HepG2 (cell line): ENCODE measurements around the gene NINJ2. TPM values are rescaled to one million over a fixed set of nuclear protein-coding genes. Genes with fewer than 3 reads are reported as not detected.

Source experiments
- ATAC-seq: fragments of 200-7000 bp; cut with Tn5 transposase; 3 replicates; pipeline ENCODE4 v1.9.1; 2020; ENCODE audit warnings: mild to moderate bottlenecking, moderate library complexity
- BruUV-seq: library from RNA; stranded (reverse); fragments of 400-500 nt; replicated peaks from 2 replicates; lab custom pipeline; 2021; lab: Mats Ljungman, UMichigan
- CTCF ChIA-PET: fragments of 300-600 bp; formaldehyde crosslinking; extraction: SDS; loops from one replicate; lab custom pipeline; 2021; ENCODE audit warnings: low total read pairs, inconsistent platforms, low intra/inter-chr PET ratio; lab: Yijun Ruan, JAX
- POLR2A ChIA-PET: fragments of 350-600 bp; sonication (Branson Sonifier 250); formaldehyde crosslinking; loops from one replicate; lab custom pipeline; 2020; ENCODE audit warnings: antibody characterized with exemption, inconsistent platforms; lab: Yijun Ruan, JAX
- DNase-seq: peaks from one replicate; pipeline ENCODE4 v3.0.0-alpha.2; 2015; ENCODE audit warnings: low spot score
- FAIRE-seq: peaks from 3 replicates; lab custom pipeline; 2011; peaks lifted over from hg19 to GRCh38; lab: Jason Lieb, UNC
- H2AFZ ChIP-seq: one replicate; pipeline ENCODE4 v1.6.1; 2011; ENCODE audit warnings: low read length, inconsistent platforms
- H3K27ac ChIP-seq: fragments of 300-600 bp; 3 replicates; pipeline ENCODE4 v1.8.0; 2011; ENCODE audit warnings: mixed run types, mild to moderate bottlenecking, mixed read lengths, low read length, inconsistent platforms; ENCODE audit not compliant: insufficient read depth; ENCODE audit errors: extremely low read length
- H3K27me3 ChIP-seq, 2 experiments: fragments of 200-600 bp in 1 of 2; 2 replicates in 1 of 2; 3 replicates in 1 of 2; pipeline versions ENCODE4 v1.6.0 to v1.8.0; 2011; ENCODE audit warnings: low read length in 2 of 2, mild to moderate bottlenecking in 2 of 2, moderate library complexity in 2 of 2, inconsistent platforms in 1 of 2; ENCODE audit not compliant: insufficient read depth in 2 of 2, control insufficient read depth in 1 of 2
- H3K36me3 ChIP-seq, 2 experiments: fragments of 200-600 bp in 1 of 2; replicated peaks in 1 of 2; 2 replicates in 1 of 2; 3 replicates in 1 of 2; pipeline versions ENCODE4 v1.5.1 to v1.8.0; 2011; ENCODE audit warnings: low read length in 2 of 2, inconsistent platforms in 1 of 2; ENCODE audit not compliant: insufficient read depth in 2 of 2, control insufficient read depth in 1 of 2
- H3K4me1 ChIP-seq: 2 replicates; pipeline ENCODE4 v1.5.1; 2012; ENCODE audit warnings: low read length, inconsistent platforms; ENCODE audit not compliant: insufficient read depth
- H3K4me2 ChIP-seq: 2 replicates; pipeline ENCODE4 v1.6.0; 2011; ENCODE audit warnings: low read depth, low read length, inconsistent platforms
- H3K4me3 ChIP-seq, 3 experiments: fragments of 200-600 bp in 1 of 3; sonication (generic), shearing (Covaris generic) in 1 of 3; replicated peaks in 1 of 3; 2 replicates each; pipeline ENCODE4 v1.5.1; 2011 to 2016; ENCODE audit warnings: low read length in 3 of 3, inconsistent platforms in 2 of 3, low read depth in 2 of 3, mild to moderate bottlenecking in 2 of 3, control low read depth in 1 of 3, mixed read lengths in 1 of 3; ENCODE audit not compliant: insufficient read depth in 1 of 3
- H3K79me2 ChIP-seq: one replicate; pipeline ENCODE4 v1.6.1; 2011; ENCODE audit warnings: low read length, inconsistent platforms; ENCODE audit not compliant: insufficient read depth
- H3K9ac ChIP-seq: 2 replicates; pipeline ENCODE4 v1.6.0; 2011; ENCODE audit warnings: mild to moderate bottlenecking, low read depth, low read length, inconsistent platforms; ENCODE audit not compliant: insufficient read depth
- H3K9me3 ChIP-seq: 2 replicates; pipeline ENCODE4 v1.5.1; 2012; ENCODE audit warnings: mild to moderate bottlenecking, low read length
- H4K20me1 ChIP-seq: 2 replicates; pipeline ENCODE4 v1.6.0; 2011; ENCODE audit warnings: inconsistent platforms, mild to moderate bottlenecking, low read length, moderate library complexity; ENCODE audit not compliant: insufficient read depth
- ELF3 ChIP-seq: IDR thresholded peaks from 2 replicates; pipeline ENCODE4 v1.6.1; 2016; ENCODE audit warnings: missing genetic modification reagents, missing compliant biosample characterization
- HIVEP1 ChIP-seq: sonication (generic); formaldehyde crosslinking; IDR thresholded peaks from 2 replicates; pipeline ENCODE4 v1.4.0; 2020; ENCODE audit warnings: mild to moderate bottlenecking, missing genetic modification reagents
- HNRNPK ChIP-seq: fragments of 200-400 bp; formaldehyde crosslinking; IDR thresholded peaks from 2 replicates; pipeline ENCODE4 v1.6.1; 2018; ENCODE audit warnings: low read length, low read depth, moderate library complexity, mild to moderate bottlenecking; ENCODE audit not compliant: poor library complexity, severe bottlenecking
- NR2F6 ChIP-seq, 2 experiments: IDR thresholded peaks; 2 replicates each; pipeline ENCODE4 v1.6.1; 2016; ENCODE audit warnings: antibody characterized with exemption in 1 of 2, mild to moderate bottlenecking in 1 of 2
- RBAK ChIP-seq: sonication (generic); formaldehyde crosslinking; IDR thresholded peaks from 2 replicates; pipeline ENCODE4 v1.5.1; 2020; ENCODE audit warnings: mild to moderate bottlenecking, missing genetic modification reagents
- SIN3B ChIP-seq: fragments of 150-350 bp; IDR thresholded peaks from 2 replicates; pipeline ENCODE4 v1.6.1; 2014; ENCODE audit warnings: low read length
- ZBTB21 ChIP-seq: sonication (generic); formaldehyde crosslinking; IDR thresholded peaks from 2 replicates; pipeline ENCODE4 v1.4.0; 2020; ENCODE audit warnings: missing genetic modification reagents
- ZBTB8A ChIP-seq: sonication (generic); formaldehyde crosslinking; IDR thresholded peaks from 2 replicates; pipeline ENCODE4 v1.4.0; 2020; ENCODE audit warnings: mild to moderate bottlenecking, low read depth, missing genetic modification reagents, borderline replicate concordance
- ZFP36 ChIP-seq: fragments of 150-350 bp; IDR thresholded peaks from 2 replicates; pipeline ENCODE4 v1.6.1; 2018; ENCODE audit warnings: borderline replicate concordance, low read length, low read depth; ENCODE audit not compliant: partially characterized antibody
- ZNF121 ChIP-seq: sonication (generic); formaldehyde crosslinking; IDR thresholded peaks from 2 replicates; pipeline ENCODE4 v1.5.0; 2020; ENCODE audit warnings: mild to moderate bottlenecking, missing genetic modification reagents
- ZNF430 ChIP-seq: sonication (generic); formaldehyde crosslinking; IDR thresholded peaks from 2 replicates; pipeline ENCODE4 v1.9.0; 2021; ENCODE audit warnings: mild to moderate bottlenecking, missing genetic modification reagents
- ZNF451 ChIP-seq: sonication (generic); formaldehyde crosslinking; IDR thresholded peaks from 2 replicates; pipeline ENCODE4 v1.5.0; 2020; ENCODE audit warnings: mild to moderate bottlenecking, missing genetic modification reagents
- ZNF557 ChIP-seq: sonication (generic); formaldehyde crosslinking; IDR thresholded peaks from 2 replicates; pipeline ENCODE4 v1.4.0; 2020; ENCODE audit warnings: missing genetic modification reagents
- ZNF644 ChIP-seq: IDR thresholded peaks from 2 replicates; pipeline ENCODE4 v1.6.1; 2016; ENCODE audit warnings: low read depth
- ZNF775 ChIP-seq: sonication (generic); formaldehyde crosslinking; IDR thresholded peaks from 2 replicates; pipeline ENCODE4 v1.4.0; 2020; ENCODE audit warnings: missing genetic modification reagents, mild to moderate bottlenecking, moderate library complexity, borderline replicate concordance
- ZSCAN30 ChIP-seq: sonication (generic); formaldehyde crosslinking; IDR thresholded peaks from 2 replicates; pipeline ENCODE4 v1.5.0; 2020; ENCODE audit warnings: mild to moderate bottlenecking, missing genetic modification reagents
- WGBS: methylation state at CpG from one replicate; pipeline ENCODE4 v1.1.6; 2017; ENCODE audit warnings: low lambda C conversion rate; 5-methylcytosine and 5-hydroxymethylcytosine counted together
- in situ Hi-C: cut with HindIII; loops from 2 replicates; pipeline ENCODE4 v1.10.0; 2017; ENCODE audit warnings: low pct_unique_long_range_greater_than_20kb; ENCODE audit not compliant: extremely low pct_ligation_motif_present
- intact Hi-C: fragments of 100-400 bp; cut with micrococcal nuclease; formaldehyde crosslinking; loops from one replicate; pipeline ENCODE4 v1.10.0; 2022; ENCODE audit not compliant: unreplicated experiment
- polyA plus RNA-seq, 8 experiments: library from polyadenylated mRNA; depleted of rRNA in 3 of 8; stranded (reverse) in 7 of 8; unstranded in 1 of 8; fragments of >200 nt; fragmentation: Illumina TruSeq in 4 of 8; extraction: Trizol in 4 of 8; gene quantifications; 2 replicates each; pipeline versions ENCODE4 v1.2.1 to v1.2.3, GENCODE V29; 2011 to 2016; ENCODE audit warnings: low read depth in 4 of 8, missing spikeins in 1 of 8, mixed read lengths in 1 of 8; ENCODE audit not compliant: insufficient read depth in 1 of 8
- total RNA-seq, 5 experiments: library from RNA; depleted of rRNA; stranded (reverse); fragments of >200 nt; fragmentation: Illumina TruSeq; extraction: Trizol; gene quantifications; 2 replicates each; pipeline ENCODE4 v1.2.3, GENCODE V29; 2016; ENCODE audit warnings: low read depth in 1 of 5
- TF ChIP-seq, protein P1 (sequence below): IDR thresholded peaks from 2 replicates; pipeline ENCODE4 v1.6.1; 2012; ENCODE audit warnings: low read depth, low read length, improper control_type of control experiment
- TF ChIP-seq, protein P2 (sequence below): sonication (generic); formaldehyde crosslinking; conservative IDR thresholded peaks from 2 replicates; pipeline ENCODE4 v1.8.0; 2022; ENCODE audit warnings: mild to moderate bottlenecking, moderate library complexity, missing genetic modification reagents

Gene NINJ2
- total and polyA plus RNA-seq, 2 of the 13 experiments (the other 11 are each of a cell fraction or from before 2014, with no cell fraction given): 0.62 to 3.8 TPM

DNA sequence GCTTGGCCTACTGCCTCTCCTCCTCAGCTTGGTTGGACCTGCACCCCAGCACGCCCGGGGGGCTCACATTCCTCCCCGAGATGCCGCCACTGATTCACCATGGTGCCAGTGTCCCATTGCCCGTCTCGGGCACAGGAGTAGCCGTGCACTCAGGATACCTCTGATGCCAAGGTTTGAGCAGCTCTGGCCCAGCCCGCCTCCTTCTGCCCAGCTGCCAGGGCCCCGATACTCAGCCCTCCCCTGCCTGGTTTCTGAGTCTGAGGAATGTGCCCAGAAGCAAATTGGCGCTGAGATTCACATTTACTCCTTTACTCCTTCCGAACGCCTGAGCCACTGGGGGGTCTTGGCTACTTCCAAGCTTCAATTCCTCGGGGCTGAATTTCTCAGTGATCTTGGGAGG is 63.5 kb downstream of the NINJ2 start:
- no peak overlapping the region for H3K27ac ChIP-seq
- no peak for ATAC-seq
- DNase-seq: no peak
- H3K9ac ChIP-seq: no peak overlapping the region
- no peaks in the 10 kb centered on the region for H3K79me2 ChIP-seq
- in situ Hi-C loops (no loop called here), intact Hi-C loops (no loop called here)
- H4K20me1 ChIP-seq: no peaks in the 10 kb centered on the region
- no TSS peak for BruUV-seq
- H2AFZ ChIP-seq: no peak overlapping the region
- 94% methylated on average over 8 of the region's 13 CpGs for WGBS
- H3K9me3 ChIP-seq: no peaks in the 10 kb centered on the region
- CTCF ChIA-PET: no interaction called here
- POLR2A ChIA-PET: no interaction called here
- FAIRE-seq: no peak
- no peaks in the 10 kb centered on the region for H3K36me3 ChIP-seq
- peaks cover 13% of the 10 kb centered on the region for H3K4me1 ChIP-seq
- H3K4me2 ChIP-seq: no peak overlapping the region
- H3K27me3 ChIP-seq: no peaks in the 10 kb centered on the region
- no peak for TF ChIP-seq ZNF644 (CRISPR knock-in tag)
- TF ChIP-seq, protein P1, sequence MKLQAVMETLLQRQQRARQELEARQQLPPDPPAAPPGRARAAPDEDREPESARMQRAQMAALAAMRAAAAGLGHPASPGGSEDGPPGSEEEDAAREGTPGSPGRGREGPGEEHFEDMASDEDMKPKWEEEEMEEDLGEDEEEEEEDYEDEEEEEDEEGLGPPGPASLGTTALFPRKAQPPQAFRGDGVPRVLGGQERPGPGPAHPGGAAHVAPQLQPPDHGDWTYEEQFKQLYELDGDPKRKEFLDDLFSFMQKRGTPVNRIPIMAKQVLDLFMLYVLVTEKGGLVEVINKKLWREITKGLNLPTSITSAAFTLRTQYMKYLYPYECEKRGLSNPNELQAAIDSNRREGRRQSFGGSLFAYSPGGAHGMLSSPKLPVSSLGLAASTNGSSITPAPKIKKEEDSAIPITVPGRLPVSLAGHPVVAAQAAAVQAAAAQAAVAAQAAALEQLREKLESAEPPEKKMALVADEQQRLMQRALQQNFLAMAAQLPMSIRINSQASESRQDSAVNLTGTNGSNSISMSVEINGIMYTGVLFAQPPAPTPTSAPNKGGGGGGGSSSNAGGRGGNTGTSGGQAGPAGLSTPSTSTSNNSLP: no peak
- TF ChIP-seq ZNF121 (CRISPR knock-in tag): no peak
- no peak for TF ChIP-seq NR2F6 (IDR thresholded peaks at IDR 0.05)
- no peak for TF ChIP-seq NR2F6 (CRISPR knock-in tag; IDR thresholded peaks at IDR 0.05)
- TF ChIP-seq ZBTB21 (CRISPR knock-in tag): no peak
- TF ChIP-seq ZFP36: no peak
- no peak for TF ChIP-seq ZNF451 (CRISPR knock-in tag)
- TF ChIP-seq, protein P2, sequence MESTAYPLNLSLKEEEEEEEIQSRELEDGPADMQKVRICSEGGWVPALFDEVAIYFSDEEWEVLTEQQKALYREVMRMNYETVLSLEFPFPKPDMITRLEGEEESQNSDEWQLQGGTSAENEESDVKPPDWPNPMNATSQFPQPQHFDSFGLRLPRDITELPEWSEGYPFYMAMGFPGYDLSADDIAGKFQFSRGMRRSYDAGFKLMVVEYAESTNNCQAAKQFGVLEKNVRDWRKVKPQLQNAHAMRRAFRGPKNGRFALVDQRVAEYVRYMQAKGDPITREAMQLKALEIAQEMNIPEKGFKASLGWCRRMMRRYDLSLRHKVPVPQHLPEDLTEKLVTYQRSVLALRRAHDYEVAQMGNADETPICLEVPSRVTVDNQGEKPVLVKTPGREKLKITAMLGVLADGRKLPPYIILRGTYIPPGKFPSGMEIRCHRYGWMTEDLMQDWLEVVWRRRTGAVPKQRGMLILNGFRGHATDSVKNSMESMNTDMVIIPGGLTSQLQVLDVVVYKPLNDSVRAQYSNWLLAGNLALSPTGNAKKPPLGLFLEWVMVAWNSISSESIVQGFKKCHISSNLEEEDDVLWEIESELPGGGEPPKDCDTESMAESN: no peak
- no peak for TF ChIP-seq ZNF775 (CRISPR knock-in tag)
- TF ChIP-seq ZBTB8A (CRISPR knock-in tag): no peak
- no peak for TF ChIP-seq ELF3 (CRISPR knock-in tag)
- TF ChIP-seq ZNF430 (CRISPR knock-in tag): no peak
- TF ChIP-seq HNRNPK: no peak
- TF ChIP-seq HIVEP1 (CRISPR knock-in tag): no peak
- no peak for TF ChIP-seq RBAK
- TF ChIP-seq SIN3B: no peak
- no peak for TF ChIP-seq ZNF557 (CRISPR knock-in tag)
- TF ChIP-seq ZSCAN30 (CRISPR knock-in tag): no peak
- TF ChIP-seq, all 625 proteins: peak for 0
- H3K4me3 ChIP-seq: no peak overlapping the region
